Heart right ventricle (tissue), 16 donors: ENCODE results near the gene CDH11. TPM values are rescaled to one million over a fixed set of nuclear protein-coding genes. Genes with fewer than 3 reads are reported as not detected.

Experiments
- ATAC-seq, 8 donors: fragments of 200-7000 bp; cut with Tn5 transposase; one replicate each; pipeline ENCODE4 v1.9.1; 2020; ENCODE audit warnings: mild to moderate bottlenecking in 8 of 8, moderate library complexity in 8 of 8, moderate number of reproducible peaks in 1 of 8
- DNase-seq, 2 donors: peaks; one replicate each; pipeline ENCODE4 v3.0.0-alpha.2; 2020
- H3K27ac ChIP-seq, 10 donors: fragments of 200-600 bp; sonication (generic) in 2 of 10; one replicate each; pipeline versions ENCODE4 v1.5.0 to v1.8.0; 2020 to 2022; ENCODE audit warnings: mild to moderate bottlenecking in 3 of 10
- H3K27me3 ChIP-seq, 7 donors: fragments of 200-600 bp; one replicate each; pipeline ENCODE4 v1.8.0; 2021 to 2022; ENCODE audit warnings: mild to moderate bottlenecking in 2 of 7
- H3K36me3 ChIP-seq, 9 donors: fragments of 200-600 bp; sonication (generic) in 1 of 9; one replicate each; pipeline versions ENCODE4 v1.5.0 to v1.8.0; 2020 to 2022; ENCODE audit warnings: mild to moderate bottlenecking in 2 of 9
- H3K4me1 ChIP-seq, 9 donors: fragments of 200-600 bp; sonication (generic) in 1 of 9; one replicate each; pipeline versions ENCODE4 v1.5.0 to v1.8.0; 2020 to 2022; ENCODE audit warnings: mild to moderate bottlenecking in 4 of 9
- H3K4me3 ChIP-seq, 10 donors: fragments of 200-600 bp; sonication (generic) in 2 of 10; one replicate each; pipeline versions ENCODE4 v1.5.0 to v1.8.0; 2020 to 2022; ENCODE audit warnings: mild to moderate bottlenecking in 7 of 10, moderate library complexity in 2 of 10
- H3K9me3 ChIP-seq, 11 donors: fragments of 200-600 bp in 10 of 11; sonication (generic) in 2 of 11; one replicate each; pipeline versions ENCODE4 v1.5.0 to v1.8.0; 2013 to 2022; ENCODE audit warnings: mild to moderate bottlenecking in 2 of 11, control low read depth in 1 of 11, moderate library complexity in 1 of 11
- WGBS, 2 donors: extraction: QIAGEN DNeasy Blood & Tissue Kit; methylation state at CpG; one replicate each; pipeline ENCODE4 v1.1.7; 2013; ENCODE audit warnings: inconsistent platforms in 1 of 2; 5-methylcytosine and 5-hydroxymethylcytosine counted together
- intact Hi-C, 10 donors: fragments of 100-400 bp; cut with DNase I; formaldehyde crosslinking; loops; one replicate each; pipeline versions ENCODE4 v1.11.1 to v1.14.2; 2022
- polyA plus RNA-seq, 2 donors: library from polyadenylated mRNA; stranded (reverse); fragments of 200-250 nt; gene quantifications; one replicate each; pipeline ENCODE4 v1.2.3, GENCODE V29; 2013
- total RNA-seq, 10 donors: library from RNA; stranded (reverse); fragmentation: NEBNext Ultra II Directional in 3 of 10; extraction: Animal tissue kit (Norgen Biotek cat#: 25700) in 3 of 10; gene quantifications; one replicate each; pipeline versions ENCODE4 v1.2.1 to v1.2.4, GENCODE V29; 2021 to 2023
- TF ChIP-seq, protein P1 (sequence below), 9 donors: fragments of 200-600 bp; sonication (generic) in 2 of 9; IDR thresholded peaks; one replicate each; pipeline versions ENCODE4 v1.5.0 to v1.8.0; 2021 to 2022; ENCODE audit warnings: antibody characterized with exemption in 9 of 9, mild to moderate bottlenecking in 5 of 9, moderate library complexity in 1 of 9
- donor health status: Arrhythmogenic right ventricular cardiomyopathy.
- donor health status: ischemic (EF 13 %, LVEDD 7.1; RV severe dilation, severe dysfunction).
- donor health status: healthy with polysubstance abuse.
- donor health status: DM: no; HTN: yes; CAD: no.
- donor health status: DM: no; HTN: no; CAD: no.
- donor health status: ischemic (EF 25% LVEDD 6.9; RV normal size, moderate dysfunction).
- donor health status: ischemic (EF 25% LVEDD 5.7; RV mildly dilated, moderate dysfunction).
- donor health status: healthy.
- donor health status: DM: yes; HTN: yes; CAD: no.
- donor health status: Ischemic cardiomyopathy.
- donor health status: ischemic (EF 35%, LVEDD 5.7; RV mildly dilated, moderate dysfunction).
- donor health status: nonischemic (EF 11% LVEDD 7.7; RV severe dilation, severe dysfunction).
- donor health status: DM: yes; HTN: yes; CAD: no.
- donor health status: PGD.
- donor health status: ischemic (EF 29% LVEDD 5.4; RV normal size, mild dysfunction).
- donor health status: nonischemic (EF 23%, LVEDD 6.1; RV moderate dilation, normal function).

Gene CDH11
- total and polyA plus RNA-seq, 12 donors, result 1.7 to 29.6 (median 6.5) TPM

DNA sequence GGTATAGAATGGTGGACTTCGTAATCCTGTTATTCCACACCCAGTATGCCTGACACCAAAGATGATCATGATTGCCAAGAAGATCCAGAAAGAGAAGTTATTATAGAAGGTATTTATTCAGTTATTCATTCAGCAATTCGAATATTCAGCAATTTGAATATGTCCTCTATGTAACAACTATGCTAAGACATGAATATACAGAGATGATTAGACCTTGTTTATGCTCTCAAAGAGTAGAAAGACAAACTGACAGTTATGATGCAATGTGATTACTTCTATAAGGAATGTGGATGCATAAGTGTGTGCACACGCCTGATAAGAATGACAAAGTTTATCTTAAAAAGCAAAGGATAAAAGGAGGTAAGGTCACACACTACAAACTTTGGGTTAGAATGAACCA, 218.1 kb downstream of the CDH11 start:
- Histone ChIP-seq H3K4me1 (peaks cover 0 to 10% (median 0%) of the 10 kb centered on the region in 9 donors), H3K36me3 (no peaks in the 10 kb centered on the region), H3K4me3 (no peak overlapping the region), H3K9me3 (peaks cover 0 to 4% (median 0%) of the 10 kb centered on the region in 11 donors), H3K27ac (no peak overlapping the region), H3K27me3 (no peaks in the 10 kb centered on the region)
- TF ChIP-seq, protein P1, sequence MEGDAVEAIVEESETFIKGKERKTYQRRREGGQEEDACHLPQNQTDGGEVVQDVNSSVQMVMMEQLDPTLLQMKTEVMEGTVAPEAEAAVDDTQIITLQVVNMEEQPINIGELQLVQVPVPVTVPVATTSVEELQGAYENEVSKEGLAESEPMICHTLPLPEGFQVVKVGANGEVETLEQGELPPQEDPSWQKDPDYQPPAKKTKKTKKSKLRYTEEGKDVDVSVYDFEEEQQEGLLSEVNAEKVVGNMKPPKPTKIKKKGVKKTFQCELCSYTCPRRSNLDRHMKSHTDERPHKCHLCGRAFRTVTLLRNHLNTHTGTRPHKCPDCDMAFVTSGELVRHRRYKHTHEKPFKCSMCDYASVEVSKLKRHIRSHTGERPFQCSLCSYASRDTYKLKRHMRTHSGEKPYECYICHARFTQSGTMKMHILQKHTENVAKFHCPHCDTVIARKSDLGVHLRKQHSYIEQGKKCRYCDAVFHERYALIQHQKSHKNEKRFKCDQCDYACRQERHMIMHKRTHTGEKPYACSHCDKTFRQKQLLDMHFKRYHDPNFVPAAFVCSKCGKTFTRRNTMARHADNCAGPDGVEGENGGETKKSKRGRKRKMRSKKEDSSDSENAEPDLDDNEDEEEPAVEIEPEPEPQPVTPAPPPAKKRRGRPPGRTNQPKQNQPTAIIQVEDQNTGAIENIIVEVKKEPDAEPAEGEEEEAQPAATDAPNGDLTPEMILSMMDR (IDR thresholded peaks at IDR 0.05), result no peak
- DNase-seq (no peak), ATAC-seq (no peak)
- intact Hi-C loops, result no loop called here
- WGBS, 2 donors, result 83 to 86% methylated on average over 3 of the region's 3 CpGs

GRCh38 chr16:64900517-64900916, 221.3 kb downstream of the CDH11 start:
- H3K9me3 ChIP-seq, result peaks cover 0 to 4% (median 0%) of the 10 kb centered on the region in 11 donors
- ATAC-seq (no peak), DNase-seq (no peak)
- intact Hi-C loops, result no loop called here
- TF ChIP-seq, protein P1 (IDR thresholded peaks at IDR 0.05), result no peak
- H3K27ac ChIP-seq, result no peak overlapping the region
- WGBS, 2 donors, result 84 to 95% methylated on average over 2 of the region's 2 CpGs
- H3K27me3 ChIP-seq, result no peaks in the 10 kb centered on the region
- H3K4me1 ChIP-seq, result peaks cover 0 to 13% (median 0%) of the 10 kb centered on the region in 9 donors
- H3K4me3 ChIP-seq, result no peak overlapping the region
- H3K36me3 ChIP-seq, result no peaks in the 10 kb centered on the region

- Histone ChIP-seq H3K9me3 (peaks cover 0 to 3% (median 0%) of the 10 kb centered on the region in 11 donors), H3K27me3 (no peaks in the 10 kb centered on the region), H3K27ac (no peak overlapping the region), H3K4me3 (no peak overlapping the region), H3K4me1 (peaks cover 0 to 13% (median 0%) of the 10 kb centered on the region in 9 donors), H3K36me3 (no peaks in the 10 kb centered on the region)
- DNase-seq (no peak), ATAC-seq (no peak)
- 48 to 63% methylated on average over 2 of the region's 2 CpGs for WGBS, 2 donors
- intact Hi-C loops, result no loop called here
- TF ChIP-seq, protein P1 (IDR thresholded peaks at IDR 0.05), result no peak
Observed at GRCh38 chr16:64900019-64900418, 221.8 kb downstream of the CDH11 start.

GRCh38 chr16:64898159-64898558, 223.7 kb downstream of the CDH11 start:
- no peak for DNase-seq
- 77 to 84% methylated on average over 2 of the region's 2 CpGs for WGBS, 2 donors
- intact Hi-C loops, result loop anchor here in 1 of 10 donors (10.0 kb wide), 1 partner anchor 217 kb away; no protein-coding TSS in a partner anchor
- Histone ChIP-seq H3K27ac (peak overlapping the region in 3 of 10 donors; percentile 4 to 39 (median 16)), H3K9me3 (no peaks in the 10 kb centered on the region), H3K4me1 (peaks cover 0 to 13% (median 0%) of the 10 kb centered on the region in 9 donors), H3K4me3 (no peak overlapping the region), H3K27me3 (no peaks in the 10 kb centered on the region), H3K36me3 (no peaks in the 10 kb centered on the region)
- ATAC-seq, result peak in 1 of 8 donors; percentile 41
- TF ChIP-seq, protein P1 (IDR thresholded peaks at IDR 0.05), result no peak
